ENCODE data around the gene SLC25A24. TPM values are rescaled to one million over a fixed set of nuclear protein-coding genes. Genes with fewer than 3 reads are reported as not detected.

Gene SLC25A24
- total RNA-seq, 1 experiment from 2014 or later, result 23.6 TPM

- intact Hi-C loops (cut with micrococcal nuclease), result no loop called here
- Histone ChIP-seq H3K27ac (ENCODE audit: low read depth, low read length) (no peak overlapping the region), H3K36me3 (ENCODE audit: control insufficient read depth in 1 of 2, insufficient read depth in 2 of 2, low read length in 2 of 2) (peaks cover 3 to 6% of the 10 kb centered on the region in 2 experiments; a peak in 2 of 4 replicates), H3K4me3 (replicated peaks in 1 of 2; ENCODE audit: low read depth in 1 of 2, low read length in 2 of 2) (no peak overlapping the region), H4K20me1 (ENCODE audit: insufficient read depth) (no peaks in the 10 kb centered on the region), H3K4me2 (ENCODE audit: low read length) (no peak overlapping the region), H3K4me1 (ENCODE audit: control insufficient read depth in 1 of 2, insufficient read depth in 2 of 2, low read length in 2 of 2) (no peaks in the 10 kb centered on the region), H3K9me2 (ENCODE audit: insufficient read depth) (no peaks in the 10 kb centered on the region), H3K9me3 (ENCODE audit: control insufficient read depth in 1 of 2, insufficient read depth in 1 of 2, low read depth in 1 of 2, low read length in 2 of 2) (no peaks in the 10 kb centered on the region), H3K27me3 (ENCODE audit: insufficient read depth, low read length) (no peaks in the 10 kb centered on the region), H2AFZ (ENCODE audit: low read depth, low read length, poor library complexity, severe bottlenecking) (no peak overlapping the region), H3K9ac (ENCODE audit: low read length) (no peak overlapping the region), H3K79me2 (ENCODE audit: insufficient read depth, low read length) (no peaks in the 10 kb centered on the region)
- ChIA-PET CTCF (interaction anchor here (1.4 kb wide), 1 partner anchor 348 kb away, joined by 6 read pairs; no protein-coding TSS in a partner anchor), POLR2A (no interaction called here), RAD21 (ENCODE audit: low non-redundant PET in 1 of 2, low total read pairs in 2 of 2, uncharacterized antibody in 2 of 2, unreplicated experiment in 2 of 2) (no interaction called here)
- no peak for ATAC-seq
- TF ChIP-seq SIN3A (IDR thresholded peaks at IDR 0.05; ENCODE audit: low read depth) (no peak), POLR2A (IDR thresholded peaks at IDR 0.05; ENCODE audit: borderline replicate concordance, extremely low read depth, insufficient read depth, insufficient read length) (no peak), RAD21 (IDR thresholded peaks at IDR 0.05; ENCODE audit: low read depth) (no peak), MAX (IDR thresholded peaks at IDR 0.05) (no peak), REST (IDR thresholded peaks at IDR 0.05; ENCODE audit: low read depth) (no peak), EZH2phosphoT487 (IDR thresholded peaks at IDR 0.05; ENCODE audit: borderline replicate concordance) (no peak), CEBPB (IDR thresholded peaks at IDR 0.05; ENCODE audit: low read depth) (no peak), POLR2AphosphoS5 (IDR thresholded peaks at IDR 0.05; ENCODE audit: low read depth, low read length) (no peak), ZFX (IDR thresholded peaks at IDR 0.05) (no peak), EGR1 (IDR thresholded peaks at IDR 0.05; ENCODE audit: low read depth) (no peak), SRF (IDR thresholded peaks at IDR 0.05; ENCODE audit: low read depth) (no peak), TCF7L2 (IDR thresholded peaks at IDR 0.05; ENCODE audit: borderline replicate concordance, extremely low read depth, insufficient read depth, insufficient read length) (no peak)
- TF ChIP-seq, protein P1, sequence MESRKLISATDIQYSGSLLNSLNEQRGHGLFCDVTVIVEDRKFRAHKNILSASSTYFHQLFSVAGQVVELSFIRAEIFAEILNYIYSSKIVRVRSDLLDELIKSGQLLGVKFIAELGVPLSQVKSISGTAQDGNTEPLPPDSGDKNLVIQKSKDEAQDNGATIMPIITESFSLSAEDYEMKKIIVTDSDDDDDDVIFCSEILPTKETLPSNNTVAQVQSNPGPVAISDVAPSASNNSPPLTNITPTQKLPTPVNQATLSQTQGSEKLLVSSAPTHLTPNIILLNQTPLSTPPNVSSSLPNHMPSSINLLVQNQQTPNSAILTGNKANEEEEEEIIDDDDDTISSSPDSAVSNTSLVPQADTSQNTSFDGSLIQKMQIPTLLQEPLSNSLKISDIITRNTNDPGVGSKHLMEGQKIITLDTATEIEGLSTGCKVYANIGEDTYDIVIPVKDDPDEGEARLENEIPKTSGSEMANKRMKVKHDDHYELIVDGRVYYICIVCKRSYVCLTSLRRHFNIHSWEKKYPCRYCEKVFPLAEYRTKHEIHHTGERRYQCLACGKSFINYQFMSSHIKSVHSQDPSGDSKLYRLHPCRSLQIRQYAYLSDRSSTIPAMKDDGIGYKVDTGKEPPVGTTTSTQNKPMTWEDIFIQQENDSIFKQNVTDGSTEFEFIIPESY (IDR thresholded peaks at IDR 0.05; ENCODE audit: extremely low read depth, insufficient replicate concordance, low read length), result no peak
- TF ChIP-seq, protein P2, sequence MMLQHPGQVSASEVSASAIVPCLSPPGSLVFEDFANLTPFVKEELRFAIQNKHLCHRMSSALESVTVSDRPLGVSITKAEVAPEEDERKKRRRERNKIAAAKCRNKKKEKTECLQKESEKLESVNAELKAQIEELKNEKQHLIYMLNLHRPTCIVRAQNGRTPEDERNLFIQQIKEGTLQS (IDR thresholded peaks at IDR 0.05), result no peak
- TF ChIP-seq, protein P3, sequence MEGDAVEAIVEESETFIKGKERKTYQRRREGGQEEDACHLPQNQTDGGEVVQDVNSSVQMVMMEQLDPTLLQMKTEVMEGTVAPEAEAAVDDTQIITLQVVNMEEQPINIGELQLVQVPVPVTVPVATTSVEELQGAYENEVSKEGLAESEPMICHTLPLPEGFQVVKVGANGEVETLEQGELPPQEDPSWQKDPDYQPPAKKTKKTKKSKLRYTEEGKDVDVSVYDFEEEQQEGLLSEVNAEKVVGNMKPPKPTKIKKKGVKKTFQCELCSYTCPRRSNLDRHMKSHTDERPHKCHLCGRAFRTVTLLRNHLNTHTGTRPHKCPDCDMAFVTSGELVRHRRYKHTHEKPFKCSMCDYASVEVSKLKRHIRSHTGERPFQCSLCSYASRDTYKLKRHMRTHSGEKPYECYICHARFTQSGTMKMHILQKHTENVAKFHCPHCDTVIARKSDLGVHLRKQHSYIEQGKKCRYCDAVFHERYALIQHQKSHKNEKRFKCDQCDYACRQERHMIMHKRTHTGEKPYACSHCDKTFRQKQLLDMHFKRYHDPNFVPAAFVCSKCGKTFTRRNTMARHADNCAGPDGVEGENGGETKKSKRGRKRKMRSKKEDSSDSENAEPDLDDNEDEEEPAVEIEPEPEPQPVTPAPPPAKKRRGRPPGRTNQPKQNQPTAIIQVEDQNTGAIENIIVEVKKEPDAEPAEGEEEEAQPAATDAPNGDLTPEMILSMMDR (IDR thresholded peaks at IDR 0.05 in 2 of 3, conservative IDR thresholded peaks at IDR 0.05 in 1 of 3; ENCODE audit: borderline replicate concordance in 1 of 3, insufficient read depth in 1 of 3, low read depth in 2 of 3, low read length in 2 of 3), result no peak
- no TSS peak for BruUV-seq (replicated peaks)
- DNase-seq (ENCODE audit: low read depth, low spot score), result no peak
Observed at GRCh38 chr1:108129999-108130398, 70.1 kb downstream of the SLC25A24 start.
